ENCODE results near the gene AFP. TPM values are rescaled to one million over a fixed set of nuclear protein-coding genes. Genes with fewer than 3 reads are reported as not detected.

The AFP gene
- total and polyA plus RNA-seq, 2 of the 13 experiments (the other 11 are each of a cell fraction or from before 2014, with no cell fraction given) = 9,434 to 13,105 TPM

- TF ChIP-seq ELK4 (CRISPR knock-in tag; IDR thresholded peaks at IDR 0.05; ENCODE audit: borderline replicate concordance) (no peak), YEATS4 (CRISPR knock-in tag; IDR thresholded peaks at IDR 0.05; ENCODE audit: borderline replicate concordance) (0 out of 2 replicates have a peak, but pooled peaks have one; percentile 19), ZSCAN30 (CRISPR knock-in tag; IDR thresholded peaks at IDR 0.05) (0 out of 2 replicates have a peak, but pooled peaks have one; percentile 68), SAP130 (CRISPR knock-in tag; IDR thresholded peaks at IDR 0.05; ENCODE audit: low read depth) (no peak), ZNF546 (CRISPR knock-in tag; conservative IDR thresholded peaks at IDR 0.05) (no peak), MAFK (conservative IDR thresholded peaks at IDR 0.05 in 1 of 2, IDR thresholded peaks at IDR 0.05 in 1 of 2; ENCODE audit: low read length in 2 of 2) (0 out of 4 replicates have a peak, but pooled peaks of 1 of the 2 experiments have one; percentile 0), ASH2L (IDR thresholded peaks at IDR 0.05; ENCODE audit: insufficient read length, low read depth, low read length) (peak; percentile 39), RBM22 (optimal IDR thresholded peaks at IDR 0.05; ENCODE audit: low read length) (peak; percentile 88), HMGA1 (CRISPR knock-in tag; conservative IDR thresholded peaks at IDR 0.05) (no peak), ZNF878 (CRISPR knock-in tag; IDR thresholded peaks at IDR 0.05) (peak; percentile 81; the same call in 1 of the 2 replicates), ZBTB7B (CRISPR knock-in tag; IDR thresholded peaks at IDR 0.05) (no peak), BRF2 (CRISPR knock-in tag; IDR thresholded peaks at IDR 0.05) (peak; percentile 21; the same call in 1 of the 2 replicates), SNAI1 (CRISPR knock-in tag; IDR thresholded peaks at IDR 0.05; ENCODE audit: borderline replicate concordance) (0 out of 2 replicates have a peak, but pooled peaks have one; percentile 59), CENPBD1 (CRISPR knock-in tag; IDR thresholded peaks at IDR 0.05; ENCODE audit: borderline replicate concordance, low read depth) (no peak), JDP2 (CRISPR knock-in tag; IDR thresholded peaks at IDR 0.05; ENCODE audit: borderline replicate concordance) (no peak), ETS1 (CRISPR knock-in tag; IDR thresholded peaks at IDR 0.05) (no peak), ZFP91 (CRISPR knock-in tag; IDR thresholded peaks at IDR 0.05; ENCODE audit: borderline replicate concordance) (no peak), REST (IDR thresholded peaks at IDR 0.05; ENCODE audit: borderline replicate concordance in 1 of 2, low read depth in 1 of 2, low read length in 2 of 2) (peak in 1 of 2 experiments; percentile 56; a peak in 1 of 4 replicates), TAF1 (CRISPR knock-in tag; IDR thresholded peaks at IDR 0.05) (peak; percentile 16; the same call in 1 of the 2 replicates)
Observed at GRCh38 chr4:73408181-73408867, 27.7 kb upstream of the AFP start (continued).
